ENCODE data around the gene PLA2G2A.
"Not testable (repeated sequence)": the region's sequence is repeated elsewhere in the genome, so short reads cannot be mapped to it uniquely, and the experiment has no call there.

Gene PLA2G2A

DNA sequence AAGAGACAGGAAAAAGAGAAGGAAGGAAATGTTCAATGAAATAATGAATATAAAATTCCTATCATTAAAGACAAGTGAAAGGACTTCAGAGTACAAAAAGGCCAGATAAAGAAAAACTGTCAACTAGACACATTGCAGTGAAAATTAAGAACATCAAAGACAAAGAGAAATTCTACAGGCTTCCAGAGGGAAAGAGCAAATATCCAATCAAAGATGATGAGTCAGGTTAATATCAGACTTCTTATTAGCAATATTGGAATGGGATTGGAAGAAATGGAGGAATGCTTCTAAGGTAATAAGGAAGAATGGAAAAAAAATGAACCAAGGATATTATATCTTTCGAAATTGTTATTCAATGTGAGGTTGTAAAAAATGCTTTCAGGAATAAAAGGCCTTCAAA, 7.8 kb downstream of the PLA2G2A start:
- DNase-seq = no peak

DNA sequence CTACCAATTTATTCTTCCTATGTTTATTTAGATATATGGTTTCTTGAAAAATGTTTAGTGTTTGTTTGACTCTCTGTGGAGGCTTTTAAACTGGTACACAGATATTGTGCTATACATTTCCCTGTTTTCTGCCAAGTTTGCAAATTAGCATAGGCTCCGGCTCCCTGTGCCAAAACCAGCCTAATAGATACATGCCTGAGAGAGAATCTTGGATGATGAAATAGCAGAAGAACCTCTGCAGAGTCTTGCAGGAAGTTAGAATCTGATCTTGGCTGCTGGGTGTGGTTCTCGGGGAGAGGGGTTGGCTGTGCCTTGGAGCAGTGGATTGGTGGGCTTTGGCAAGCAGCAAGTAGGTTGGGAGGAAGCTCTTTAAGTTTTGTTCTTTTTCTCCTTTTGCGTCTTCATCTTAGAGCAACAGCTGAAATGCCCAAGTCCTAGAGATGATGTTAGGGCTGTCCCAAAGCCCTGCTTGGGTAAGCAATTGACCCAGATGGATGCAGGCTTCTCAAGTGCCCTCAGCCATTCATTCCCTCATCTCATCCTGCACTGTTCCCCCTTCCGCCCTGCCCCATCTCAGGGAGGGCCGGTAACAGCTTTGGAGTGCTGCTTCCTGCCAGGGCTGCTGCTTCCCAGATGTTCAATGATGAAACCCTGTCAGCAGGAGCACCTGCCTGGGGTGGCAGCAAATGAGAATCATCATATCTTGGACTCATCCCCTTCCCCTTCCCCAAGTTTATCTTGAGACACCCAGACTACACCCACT, 9.3 kb downstream of the PLA2G2A start:
- no peak for DNase-seq

DNA sequence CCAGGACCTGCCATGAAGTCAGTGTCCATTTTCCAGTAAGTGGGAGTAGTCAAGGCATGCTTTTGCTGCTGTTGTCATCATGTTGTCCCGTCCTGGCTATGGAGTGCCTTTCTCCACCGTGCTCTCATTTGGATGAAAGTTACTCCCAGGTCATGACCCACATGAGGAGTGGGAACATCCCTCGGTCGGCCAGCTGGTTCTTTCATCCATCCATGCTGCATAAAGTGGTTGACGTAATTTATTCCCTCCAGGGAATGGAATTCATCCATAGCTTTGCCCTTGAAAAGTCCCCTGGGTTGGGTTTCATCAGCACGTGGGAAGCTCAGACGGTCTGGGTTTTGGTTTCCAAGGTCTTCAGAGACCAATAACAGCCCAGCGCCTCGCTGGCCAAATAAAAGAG, 11.6 kb downstream of the PLA2G2A start:
- no peak for DNase-seq

DNA sequence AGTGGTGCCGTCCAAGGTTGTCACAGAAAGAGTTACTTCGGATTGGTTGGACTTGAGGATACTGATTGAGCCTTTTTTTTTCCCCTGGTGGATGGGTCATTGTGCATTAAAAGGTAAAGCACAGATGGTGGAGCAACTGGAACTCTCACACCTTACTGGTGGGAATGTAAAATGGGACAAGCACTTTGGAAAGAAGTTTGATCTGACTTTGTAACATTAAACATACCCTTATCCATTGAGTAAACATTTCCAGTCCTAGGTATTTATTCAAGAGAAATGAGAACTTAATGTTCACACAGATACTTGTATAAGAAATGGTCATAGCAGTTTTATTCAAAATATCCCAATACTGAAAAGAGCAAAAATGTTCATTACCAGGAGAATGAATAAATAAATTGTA, 14.9 kb downstream of the PLA2G2A start:
- DNase-seq = no peak

DNA sequence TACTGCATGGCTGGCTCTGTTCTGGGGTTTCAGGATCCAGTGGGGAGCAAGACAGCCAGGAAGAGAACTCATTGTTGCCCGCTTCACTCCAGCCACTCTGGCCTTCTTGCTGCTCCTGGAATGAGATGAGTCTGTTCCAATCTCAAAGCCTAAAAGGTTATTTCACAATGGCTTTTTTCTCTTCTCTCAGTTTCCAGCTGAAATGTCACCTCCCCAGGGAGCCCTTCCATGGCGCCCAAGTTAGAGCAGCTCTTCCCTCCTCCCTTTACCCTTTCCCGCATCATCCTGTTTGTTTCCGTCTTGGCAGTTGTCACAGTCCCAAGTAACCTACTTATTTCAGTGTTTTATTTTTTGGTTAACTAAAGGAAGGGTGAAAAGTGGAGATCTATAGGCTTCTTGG, 15.8 kb downstream of the PLA2G2A start:
- no peak for DNase-seq

DNA sequence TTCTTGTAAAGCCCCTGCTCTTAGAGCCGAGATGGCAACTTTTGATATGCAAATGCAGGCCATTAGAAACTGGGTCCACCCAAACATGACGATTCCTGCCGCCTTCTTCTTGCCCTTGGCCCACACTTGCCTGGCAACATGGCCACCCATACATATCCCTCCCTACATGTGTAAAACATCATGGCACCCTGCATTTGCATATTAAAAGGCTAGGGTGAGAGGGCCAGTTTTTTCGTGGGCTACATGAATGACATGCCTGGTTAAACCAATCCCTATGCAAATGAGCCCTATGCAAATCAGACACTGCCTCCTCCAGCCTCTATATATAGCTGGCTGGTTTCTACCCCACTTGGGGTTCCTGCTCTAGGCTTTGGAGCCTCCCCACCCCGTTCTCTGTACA, 18.8 kb downstream of the PLA2G2A start:
- no peak for DNase-seq

DNA sequence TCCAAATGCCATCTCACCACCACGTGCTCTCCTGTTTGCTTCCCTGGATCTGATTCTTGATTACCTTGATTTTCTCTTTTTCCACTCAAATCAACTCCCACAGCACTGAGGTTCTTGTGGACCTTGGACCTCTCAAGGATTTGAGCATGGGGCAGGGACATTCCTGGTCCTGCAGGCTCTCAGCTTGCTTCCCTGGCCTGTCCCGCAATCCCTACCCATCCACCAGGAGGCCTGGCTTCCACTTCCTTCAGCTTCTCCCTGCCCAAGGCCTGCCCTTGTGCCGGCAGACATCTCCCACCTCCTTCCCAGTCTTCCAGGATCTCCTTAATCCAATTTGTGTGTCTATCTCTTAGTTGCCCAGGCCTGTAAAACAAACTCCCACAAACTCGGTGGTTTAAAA, 21.6 kb downstream of the PLA2G2A start:
- DNase-seq = no peak

DNA sequence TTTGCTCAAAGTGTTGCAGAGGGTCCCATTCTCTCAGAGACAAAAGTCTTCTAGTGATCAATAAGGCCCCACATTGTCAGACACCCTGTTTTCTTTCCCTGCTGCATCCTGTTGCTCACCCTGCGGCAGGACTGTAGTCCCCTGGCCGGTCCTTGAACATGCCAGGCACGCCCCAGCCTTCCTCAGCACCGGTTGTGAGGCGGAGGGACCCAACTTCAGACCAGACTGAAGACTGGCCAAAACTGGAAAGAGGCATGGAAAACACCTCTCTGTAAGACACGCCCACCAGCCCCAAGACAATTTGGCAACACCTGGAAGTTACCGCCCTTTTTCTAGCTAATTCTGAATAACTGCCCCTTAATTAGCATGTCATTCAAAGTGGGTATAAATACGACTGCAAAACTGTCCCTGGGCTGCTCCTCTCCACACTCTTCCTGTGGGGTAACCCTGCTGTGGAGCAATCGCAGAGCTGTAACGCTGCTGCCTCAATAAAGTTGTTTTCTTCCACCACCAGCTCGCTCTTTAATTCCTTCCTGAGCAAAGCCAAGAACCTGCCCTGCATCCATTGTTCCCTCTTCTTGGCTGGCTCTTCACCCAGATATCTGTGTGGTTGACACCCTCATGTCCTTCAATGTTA, 23.8 kb downstream of the PLA2G2A start:
- no peak for DNase-seq

DNA sequence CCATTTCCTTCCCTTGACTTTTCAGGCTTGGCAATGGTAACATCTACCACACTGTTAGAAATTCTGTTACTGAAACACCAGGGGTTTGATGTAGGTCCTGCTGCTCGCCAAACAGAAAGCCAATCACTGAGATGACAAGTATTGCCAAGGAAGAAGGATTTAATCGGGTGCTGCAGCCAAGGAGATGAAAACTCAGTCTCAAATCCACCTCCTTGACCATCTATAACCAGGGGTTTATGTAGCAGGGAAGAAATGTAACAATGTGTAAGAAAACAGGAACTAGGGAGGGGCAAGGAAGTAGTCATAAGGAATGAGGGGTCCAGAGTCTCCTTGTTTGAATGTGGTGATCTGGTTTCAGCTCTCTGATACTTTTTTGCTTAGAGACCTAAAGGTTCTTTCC, 25.4 kb downstream of the PLA2G2A start:
- DNase-seq = no peak

DNA sequence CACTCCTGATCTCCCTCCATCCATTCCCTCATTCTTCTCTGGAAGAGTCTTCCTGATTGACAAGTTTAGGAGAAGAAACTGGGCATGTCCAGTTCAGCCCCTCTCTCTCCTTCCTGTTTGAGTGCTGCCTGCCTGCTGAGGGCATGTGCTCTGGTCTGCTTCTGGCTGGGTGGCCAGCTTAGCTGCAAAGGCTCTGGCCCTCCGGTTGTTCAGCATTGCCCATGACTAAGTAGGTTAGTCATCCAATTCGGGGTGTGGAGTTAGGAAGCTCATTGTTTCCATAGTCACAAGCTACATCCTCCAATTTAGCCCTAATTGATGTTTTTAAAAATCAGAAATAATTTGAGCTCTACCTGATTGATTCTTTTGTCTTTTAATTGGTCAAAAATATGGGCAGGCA, 30.4 kb downstream of the PLA2G2A start:
- no peak for DNase-seq

DNA sequence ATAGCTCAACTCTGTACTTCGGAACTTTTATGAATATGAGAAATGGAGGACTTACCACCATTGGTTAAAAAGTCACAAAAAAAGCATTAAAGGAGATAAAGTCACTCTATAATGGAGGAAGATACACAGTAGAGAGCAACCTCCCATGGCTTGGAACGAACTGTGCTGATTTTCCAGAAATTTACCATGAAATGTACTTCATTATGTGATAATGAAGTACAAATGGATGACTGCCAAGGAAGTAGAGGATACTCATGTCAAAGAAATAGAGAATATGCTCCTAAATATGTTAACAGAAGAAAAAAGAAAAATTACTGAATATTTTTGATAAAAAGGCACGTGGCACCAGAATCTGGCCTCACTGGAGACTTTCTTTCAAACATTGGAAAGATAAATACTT, 32.4 kb downstream of the PLA2G2A start:
- no peak for DNase-seq

DNA sequence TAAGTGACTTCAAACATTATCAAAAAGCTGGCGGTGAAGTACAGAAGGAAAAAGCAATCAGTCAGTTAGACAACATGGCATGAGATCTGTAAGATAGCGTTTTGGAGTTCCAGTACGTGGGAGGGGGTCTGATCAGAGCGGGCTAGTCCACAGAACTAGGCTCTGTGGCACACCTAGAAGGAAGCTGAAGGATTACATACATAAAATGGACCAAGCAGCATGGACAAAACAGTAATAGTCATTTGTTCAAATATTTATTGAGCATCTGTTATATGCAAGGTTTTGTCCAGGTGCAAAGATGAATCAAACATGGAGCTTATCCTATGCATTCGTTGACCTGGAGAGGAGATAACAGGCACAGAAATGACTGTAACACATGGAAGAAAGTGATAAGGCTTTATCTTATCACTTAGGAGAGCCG, 33.1 kb downstream of the PLA2G2A start:
- no peak for DNase-seq

DNA sequence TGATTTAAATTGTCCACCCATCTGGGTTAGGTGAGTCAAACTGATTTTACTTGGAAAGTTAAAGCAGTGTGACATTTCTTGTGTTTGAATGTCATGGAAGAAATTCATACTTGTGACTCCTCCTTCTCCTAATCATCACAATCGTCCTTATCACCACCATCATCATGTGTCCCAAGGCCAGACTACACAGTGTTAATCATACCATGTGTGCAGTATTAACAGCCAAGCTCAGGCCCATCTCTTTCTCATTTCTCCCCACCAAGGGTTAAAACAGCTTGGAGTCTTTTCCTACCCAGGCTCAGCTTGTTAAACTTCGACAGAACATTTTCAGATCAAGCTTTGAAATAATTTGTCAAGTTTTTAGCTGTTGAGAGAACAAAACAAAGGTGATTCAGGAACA, 33.5 kb downstream of the PLA2G2A start:
- no peak for DNase-seq

DNA sequence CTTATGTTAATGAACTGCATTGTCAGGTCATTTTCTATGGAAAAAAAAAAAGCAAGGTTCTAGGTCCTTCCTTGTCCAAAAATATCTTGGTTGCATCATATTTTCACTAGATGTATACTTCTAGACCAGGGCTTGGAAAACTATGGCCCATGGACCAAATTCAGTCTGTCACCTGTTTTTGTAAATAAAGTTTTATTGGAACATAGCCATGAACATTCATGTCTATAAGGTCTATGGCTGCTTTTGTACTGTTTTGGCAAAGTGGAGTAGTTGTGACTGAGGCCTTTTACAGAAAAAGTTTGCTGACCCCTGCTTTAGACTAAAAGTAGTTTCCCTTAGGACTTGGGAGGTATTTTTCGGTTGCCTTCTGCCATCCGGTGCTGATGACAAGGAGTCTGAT, 36.8 kb downstream of the PLA2G2A start:
- no peak for DNase-seq

DNA sequence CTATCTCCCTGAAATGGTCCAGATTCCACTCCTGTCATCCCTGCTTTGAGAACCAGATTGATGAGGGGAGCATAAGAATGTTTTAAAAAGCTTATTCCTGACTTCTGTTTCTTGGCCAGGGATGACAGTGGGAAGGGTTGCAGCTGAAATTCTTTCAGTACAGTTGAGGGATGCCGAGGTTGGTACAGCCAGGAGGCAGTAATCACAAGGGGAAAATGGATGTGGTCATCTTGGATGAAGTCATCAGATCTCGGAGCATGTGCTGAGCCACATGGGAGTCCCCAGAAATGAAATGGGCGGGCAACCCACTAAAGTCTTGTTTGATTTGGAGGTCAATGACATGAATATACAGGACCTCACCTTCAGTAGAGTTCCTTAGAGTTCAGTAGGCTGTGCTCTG, 37.3 kb downstream of the PLA2G2A start:
- no peak for DNase-seq

DNA sequence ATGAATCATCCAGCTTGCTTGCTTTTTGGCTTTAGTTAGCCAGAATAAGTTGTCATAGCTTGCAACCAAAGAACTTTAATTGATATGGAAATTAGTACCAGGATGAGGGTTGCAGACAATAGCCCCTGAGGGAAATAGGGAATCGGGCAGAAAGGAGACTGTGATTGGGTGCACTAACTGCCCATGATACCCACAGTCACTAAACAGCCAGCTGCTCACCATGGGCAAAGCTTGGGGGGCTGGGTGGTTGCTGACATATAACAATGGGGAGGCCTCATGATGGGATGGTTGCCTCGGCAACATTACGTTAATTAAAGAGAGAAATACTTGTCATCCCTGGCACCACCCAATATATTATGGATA, 38.2 kb downstream of the PLA2G2A start:
- DNase-seq = no peak

DNA sequence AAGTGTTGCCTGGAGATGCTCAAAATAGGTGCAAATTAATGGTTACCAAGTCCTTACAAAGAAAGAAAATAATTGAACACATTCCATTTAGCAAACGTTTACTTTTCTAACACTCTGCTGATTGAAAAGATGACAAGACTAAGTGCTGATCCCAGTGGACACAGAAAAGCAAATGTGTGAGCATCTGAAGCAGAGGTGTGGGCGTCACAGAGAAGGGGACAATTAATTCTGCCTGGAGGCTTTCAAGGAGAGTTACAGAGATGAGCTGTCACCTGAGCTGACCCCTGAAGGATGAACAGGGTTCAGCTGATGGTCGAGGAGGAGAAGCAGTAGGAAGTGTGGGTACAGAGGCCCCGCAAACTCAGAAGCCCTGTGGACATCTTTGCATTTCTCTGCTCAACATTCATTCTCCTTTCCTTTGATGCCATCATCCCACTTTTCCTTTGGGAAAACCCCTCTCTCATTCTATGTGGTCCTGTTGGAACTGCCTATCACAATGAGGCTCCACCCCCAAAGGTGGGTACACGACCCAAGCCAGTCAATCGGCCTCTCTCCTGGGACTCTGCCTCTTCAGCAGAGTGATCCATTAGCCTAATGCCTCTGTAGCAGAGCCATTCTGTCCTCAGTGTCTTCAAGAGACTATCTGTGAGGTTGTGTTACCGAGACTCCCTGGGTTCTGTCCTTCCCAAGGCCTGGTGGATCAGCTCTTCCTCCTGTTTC, 38.8 kb downstream of the PLA2G2A start:
- no peak for DNase-seq

DNA sequence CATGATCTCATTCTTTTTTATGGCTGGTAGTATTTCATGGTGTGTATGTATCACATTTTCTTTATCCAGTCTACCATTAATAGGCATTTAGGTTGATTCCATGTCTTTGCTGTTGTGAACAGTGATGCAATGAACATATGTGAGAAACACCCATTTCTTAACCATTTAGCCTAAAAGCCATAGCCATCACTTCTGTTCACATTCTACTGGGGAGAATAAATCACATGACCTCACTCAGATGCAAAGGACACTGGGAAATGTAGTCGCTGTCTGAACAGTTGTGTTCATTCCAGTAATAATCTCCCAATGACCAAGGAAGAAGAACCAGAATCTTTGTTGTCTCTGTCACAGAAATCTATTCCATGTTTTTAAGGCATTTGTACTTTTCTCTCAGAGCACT, 40.9 kb downstream of the PLA2G2A start:
- DNase-seq = no peak

DNA sequence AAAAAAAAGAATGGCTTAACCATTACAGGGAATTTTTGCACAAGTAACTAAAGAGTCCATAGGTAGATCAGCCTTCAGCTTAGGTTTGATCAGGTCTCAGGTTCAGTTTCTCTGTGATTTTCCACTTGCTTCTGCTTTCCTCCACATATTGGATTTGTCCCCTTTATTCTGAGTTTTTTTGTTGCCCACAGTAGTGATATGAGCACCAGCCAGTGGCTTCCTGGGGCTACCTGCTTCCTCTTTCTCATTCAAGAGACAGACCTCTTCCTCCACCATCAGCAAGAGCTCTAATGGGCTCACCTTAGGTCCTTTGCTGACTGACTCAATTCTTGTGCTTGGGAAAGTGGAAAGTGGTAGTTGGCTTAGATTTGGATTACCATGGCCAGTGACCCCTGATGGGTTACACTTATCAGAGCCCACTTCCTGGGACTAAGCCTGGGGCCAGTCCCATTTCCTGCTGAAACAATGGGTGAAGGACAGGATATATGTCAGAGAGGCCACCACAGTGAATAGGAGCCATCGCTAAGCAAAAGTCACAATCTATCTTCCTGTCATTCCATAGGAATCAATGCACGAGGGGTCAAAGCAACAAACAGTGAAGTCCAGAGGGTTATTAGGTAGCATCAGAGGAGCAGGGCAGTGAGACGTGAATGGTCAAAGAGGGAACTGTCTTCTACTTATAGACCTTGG, 43.2 kb downstream of the PLA2G2A start:
- no peak for DNase-seq

DNA sequence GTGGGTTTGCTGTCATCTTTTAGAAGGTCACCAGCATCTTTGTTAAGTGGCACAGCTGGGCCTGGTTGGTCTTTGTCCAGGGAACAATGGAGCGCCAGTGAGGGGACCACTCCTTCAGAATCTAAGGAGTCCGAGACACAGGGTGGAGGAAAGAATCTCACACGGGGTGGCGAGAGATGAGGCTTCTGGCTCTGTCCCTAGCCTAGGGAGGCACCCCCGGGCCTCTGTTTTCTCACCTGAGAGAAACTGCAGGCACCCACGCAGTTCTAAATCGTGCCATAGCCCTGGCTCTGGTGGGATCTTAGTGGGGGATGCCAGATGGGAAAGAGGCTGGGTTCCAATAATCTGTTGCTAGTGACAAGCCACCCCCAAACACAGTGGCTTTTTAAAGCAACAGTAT, 45.1 kb downstream of the PLA2G2A start:
- no peak for DNase-seq

DNA sequence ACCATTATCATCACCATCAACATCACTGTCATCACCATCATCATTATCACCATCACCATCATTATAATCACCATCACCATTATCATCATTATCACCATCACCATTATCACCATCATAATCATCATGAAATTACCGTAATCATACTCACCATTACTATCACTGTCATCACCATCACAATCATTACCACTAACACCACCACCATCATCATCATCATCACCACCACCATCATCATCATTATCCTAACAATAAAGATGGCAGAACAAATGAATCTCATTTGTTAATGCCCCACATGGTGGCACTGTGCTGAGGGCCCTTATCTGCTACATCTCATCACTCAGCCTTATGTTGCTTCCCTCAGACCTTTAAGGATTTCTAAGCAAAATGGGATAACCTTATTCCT, 46.6 kb downstream of the PLA2G2A start:
- no peak for DNase-seq

DNA sequence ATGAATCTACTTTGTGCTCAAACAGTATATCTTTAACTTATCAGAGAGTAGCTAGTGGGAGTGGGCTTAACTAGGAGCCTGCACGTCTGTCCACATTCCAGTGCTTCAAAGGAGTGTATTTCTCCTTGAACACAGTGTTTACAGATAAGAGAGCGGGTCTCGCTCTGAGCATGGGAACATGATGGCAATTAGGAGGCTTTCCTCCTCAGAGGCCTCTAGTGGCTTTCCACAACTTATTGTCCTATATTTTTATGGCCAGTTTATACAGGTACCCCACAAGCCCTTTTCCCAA, 52.3 kb downstream of the PLA2G2A start:
- DNase-seq = not testable (repeated sequence)

DNA sequence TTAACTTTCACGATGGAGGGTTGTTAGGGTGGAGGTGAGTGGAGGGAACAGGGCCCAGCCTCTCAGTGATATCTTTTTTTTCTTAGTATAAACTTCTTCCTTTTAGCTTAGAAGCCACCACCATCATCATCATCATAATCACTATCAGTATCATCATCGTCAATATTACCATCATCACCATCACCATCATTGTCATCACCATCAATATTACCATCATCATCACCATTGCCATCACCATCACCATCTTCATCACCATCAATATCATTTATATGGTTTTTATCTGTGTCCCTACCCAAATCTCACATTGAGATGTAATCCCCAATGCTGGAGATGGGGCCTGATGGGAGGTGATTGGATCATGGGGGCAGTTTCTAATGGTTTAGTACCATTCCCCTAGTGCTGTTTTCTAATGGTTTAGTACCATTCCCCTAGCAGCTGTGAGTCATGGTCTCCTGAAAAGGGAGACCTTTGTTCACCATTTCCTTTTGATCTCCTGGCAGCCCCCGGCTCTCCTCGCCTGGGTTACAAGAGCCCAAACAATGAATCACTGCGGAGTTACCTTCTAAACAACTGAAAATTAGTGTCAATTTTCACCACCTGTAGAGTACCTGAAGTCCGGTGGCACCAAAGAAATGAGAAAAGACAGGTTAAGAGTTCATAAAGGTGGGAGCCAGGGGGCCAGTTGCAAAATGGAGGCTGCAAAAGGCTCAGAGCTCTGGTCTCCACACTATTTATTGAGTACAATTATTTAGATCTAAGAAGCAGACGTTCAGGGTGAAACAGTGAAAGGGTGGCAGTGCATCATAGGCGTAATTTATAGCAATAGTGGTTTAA, 52.9 kb downstream of the PLA2G2A start:
- DNase-seq = no peak

Data from NCI-H524 (cell line).